ENCODE results near the gene STX17.

The STX17 gene

GRCh38 chr9:99918134-99918533 lies 11.7 kb downstream of the STX17 start:
- in situ Hi-C loops (cut with MboI; ENCODE audit: low sequenced_read_pairs, unreplicated experiment): no loop called here
- TF ChIP-seq CTCF (IDR thresholded peaks at IDR 0.05; ENCODE audit: borderline replicate concordance, control extremely low read depth, extremely low read depth, insufficient read depth, missing control alignments): no peak
- no peak for DNase-seq (ENCODE audit: low spot score)

DNA sequence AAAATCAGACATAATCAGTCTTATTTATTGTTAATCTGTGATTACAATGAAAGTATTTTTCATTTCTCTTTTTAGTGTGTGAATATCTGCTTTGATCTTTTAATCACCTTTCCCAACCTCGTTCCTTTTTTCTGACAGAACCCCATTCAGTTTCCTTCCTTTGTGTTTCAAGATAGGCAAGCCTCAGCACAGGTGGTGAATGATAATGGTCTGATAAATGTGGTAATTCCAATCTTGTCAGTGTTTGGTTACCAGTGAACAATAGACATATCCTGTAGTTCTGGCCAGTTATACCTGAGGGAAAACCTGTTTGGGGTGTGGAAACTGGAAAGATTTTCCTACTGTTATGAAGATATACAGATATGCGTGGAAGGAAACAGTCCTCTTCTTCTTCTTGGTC lies 13.5 kb downstream of the STX17 start:
- in situ Hi-C loops (cut with MboI; ENCODE audit: low sequenced_read_pairs, unreplicated experiment): no loop called here
- no peak for TF ChIP-seq CTCF (IDR thresholded peaks at IDR 0.05; ENCODE audit: borderline replicate concordance, control extremely low read depth, extremely low read depth, insufficient read depth, missing control alignments)
- DNase-seq (ENCODE audit: low spot score): no peak

DNA sequence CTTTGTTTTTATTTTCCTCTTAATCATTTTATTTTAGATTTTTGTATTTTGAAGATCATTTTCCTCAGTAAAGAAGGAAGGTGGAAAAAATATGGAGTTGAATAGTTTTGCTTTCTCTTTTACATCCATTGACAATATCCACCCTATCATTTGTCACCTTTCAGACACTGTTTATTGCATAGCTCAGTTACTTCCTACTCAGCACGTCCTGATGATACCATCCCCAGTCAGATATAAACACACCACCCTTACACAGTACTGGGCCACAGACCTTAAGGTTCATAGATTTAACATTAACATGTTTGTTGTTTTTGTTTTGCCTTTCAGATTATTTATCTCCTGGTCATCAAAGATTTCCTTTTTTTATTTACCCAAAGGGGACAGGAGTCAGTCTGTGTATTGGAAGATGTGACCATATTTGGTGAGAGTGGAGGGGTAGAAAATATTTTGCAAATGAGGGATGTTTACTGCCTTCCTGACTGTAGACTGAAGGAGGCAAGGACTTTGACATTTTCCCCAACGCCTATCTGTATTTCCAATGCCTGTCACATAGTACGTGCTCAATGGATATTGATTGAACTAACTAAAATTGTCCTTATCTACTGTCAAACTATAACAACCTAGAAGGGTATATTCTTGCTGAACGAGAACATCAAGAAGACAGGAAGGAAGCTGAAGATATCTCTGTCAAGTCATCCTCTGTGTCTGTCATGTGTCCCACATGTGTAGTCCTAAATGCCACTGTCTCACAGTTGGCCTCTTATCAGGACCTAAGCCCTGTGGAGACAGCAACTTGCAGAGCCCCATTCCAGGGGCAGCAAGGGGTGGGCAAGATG lies 15.6 kb downstream of the STX17 start:
- TF ChIP-seq CTCF (IDR thresholded peaks at IDR 0.05; ENCODE audit: borderline replicate concordance, control extremely low read depth, extremely low read depth, insufficient read depth, missing control alignments): no peak
- in situ Hi-C loops (cut with MboI; ENCODE audit: low sequenced_read_pairs, unreplicated experiment): no loop called here
- no peak for DNase-seq (ENCODE audit: low spot score)

DNA sequence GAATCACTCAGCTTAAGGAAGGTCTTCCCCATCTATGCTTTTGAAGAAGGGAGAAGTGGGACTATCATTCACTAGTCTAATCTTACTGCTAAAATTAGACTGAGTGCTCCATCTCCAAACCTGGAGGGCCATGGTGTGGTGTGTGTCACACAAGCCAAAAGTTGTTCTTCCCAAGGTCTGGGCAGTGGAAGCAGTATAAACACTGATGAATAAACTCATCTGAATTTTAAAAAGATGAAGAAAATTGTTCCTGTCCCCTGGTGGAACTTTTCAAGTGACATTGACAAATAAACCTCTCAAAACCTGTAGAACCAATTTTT lies 16.2 kb downstream of the STX17 start:
- no peak for DNase-seq (ENCODE audit: low spot score)
- in situ Hi-C loops (cut with MboI; ENCODE audit: low sequenced_read_pairs, unreplicated experiment): no loop called here
- TF ChIP-seq CTCF (IDR thresholded peaks at IDR 0.05; ENCODE audit: borderline replicate concordance, control extremely low read depth, extremely low read depth, insufficient read depth, missing control alignments): no peak

GRCh38 chr9:99925541-99925940 lies 19.1 kb downstream of the STX17 start:
- DNase-seq (ENCODE audit: low spot score): no peak
- in situ Hi-C loops (cut with MboI; ENCODE audit: low sequenced_read_pairs, unreplicated experiment): no loop called here
- TF ChIP-seq CTCF (IDR thresholded peaks at IDR 0.05; ENCODE audit: borderline replicate concordance, control extremely low read depth, extremely low read depth, insufficient read depth, missing control alignments): no peak

DNA sequence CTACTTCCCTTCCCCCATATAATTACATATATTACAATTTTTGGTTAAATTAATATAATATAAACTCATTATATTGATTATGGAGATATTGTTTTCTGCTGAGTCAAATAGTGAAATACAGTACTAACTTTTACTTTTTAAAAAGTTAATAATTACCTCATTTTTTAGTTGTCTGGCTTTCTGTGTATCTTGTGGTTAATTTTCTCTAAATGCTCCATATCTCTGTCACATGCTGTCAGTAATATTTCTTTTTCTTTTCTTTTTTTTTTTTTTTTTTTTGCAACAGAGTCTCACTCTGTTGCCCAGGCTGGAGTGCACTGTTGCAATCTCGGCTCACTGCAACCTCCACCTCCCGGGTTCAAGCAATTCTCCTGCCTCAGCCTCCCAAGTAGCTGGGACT lies 23.2 kb downstream of the STX17 start:
- DNase-seq (ENCODE audit: low spot score): no peak
- no peak for TF ChIP-seq CTCF (IDR thresholded peaks at IDR 0.05; ENCODE audit: borderline replicate concordance, control extremely low read depth, extremely low read depth, insufficient read depth, missing control alignments)
- in situ Hi-C loops (cut with MboI; ENCODE audit: low sequenced_read_pairs, unreplicated experiment): no loop called here

All from GM13976 (cell line).